ENCODE data around the gene AGAP1. TPM values are rescaled to one million over a fixed set of nuclear protein-coding genes. Genes with fewer than 3 reads are reported as not detected.

The AGAP1 gene
- total and polyA plus RNA-seq, 10 donors: 1.1 to 26.6 (median 11.3) TPM

DNA sequence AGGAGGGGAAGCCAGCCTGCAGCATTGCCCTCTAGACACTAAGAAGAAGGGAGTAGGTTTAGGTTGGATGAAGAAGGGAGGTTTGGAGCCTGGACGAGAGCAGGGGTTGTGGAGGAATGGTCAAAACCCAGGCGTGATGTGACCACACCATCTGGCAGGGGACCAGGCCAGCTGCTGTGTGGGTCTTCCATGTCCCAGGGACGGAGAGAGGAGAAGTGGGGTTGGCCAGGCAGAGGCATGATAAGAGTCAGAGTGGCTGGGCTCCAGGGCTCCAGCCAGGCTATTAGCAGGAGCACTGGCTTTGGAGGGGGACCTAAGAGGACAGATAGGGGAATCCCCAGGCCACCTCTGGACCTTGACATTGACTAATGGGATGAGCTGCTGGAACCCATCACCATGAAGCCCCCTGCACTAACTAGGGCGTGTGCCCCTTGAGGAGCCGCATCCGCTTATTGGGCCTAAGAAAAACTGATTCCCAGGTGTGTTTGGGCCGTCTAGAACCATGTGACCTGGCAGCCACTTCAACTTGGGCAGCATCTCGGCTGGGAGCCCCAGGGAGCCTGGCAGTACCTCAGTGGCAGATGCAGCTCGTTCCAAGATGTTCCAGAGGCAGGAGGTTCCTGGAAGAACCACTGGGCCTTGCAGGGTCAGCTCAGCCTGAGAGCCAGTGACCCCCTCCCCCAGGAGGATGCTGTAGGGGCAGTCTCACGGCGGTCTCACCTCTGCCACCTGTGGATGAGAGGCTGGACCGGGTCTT lies 235.1 kb downstream of the AGAP1 start:
- no peaks in the 10 kb centered on the region for H3K27me3 ChIP-seq (replicated peaks in 1 of 7)
- H3K36me3 ChIP-seq: no peaks in the 10 kb centered on the region
- TF ChIP-seq POLR2AphosphoS5 (IDR thresholded peaks at IDR 0.05) (no peak), POLR2A (IDR thresholded peaks at IDR 0.05) (no peak)
- TF ChIP-seq, protein P1, sequence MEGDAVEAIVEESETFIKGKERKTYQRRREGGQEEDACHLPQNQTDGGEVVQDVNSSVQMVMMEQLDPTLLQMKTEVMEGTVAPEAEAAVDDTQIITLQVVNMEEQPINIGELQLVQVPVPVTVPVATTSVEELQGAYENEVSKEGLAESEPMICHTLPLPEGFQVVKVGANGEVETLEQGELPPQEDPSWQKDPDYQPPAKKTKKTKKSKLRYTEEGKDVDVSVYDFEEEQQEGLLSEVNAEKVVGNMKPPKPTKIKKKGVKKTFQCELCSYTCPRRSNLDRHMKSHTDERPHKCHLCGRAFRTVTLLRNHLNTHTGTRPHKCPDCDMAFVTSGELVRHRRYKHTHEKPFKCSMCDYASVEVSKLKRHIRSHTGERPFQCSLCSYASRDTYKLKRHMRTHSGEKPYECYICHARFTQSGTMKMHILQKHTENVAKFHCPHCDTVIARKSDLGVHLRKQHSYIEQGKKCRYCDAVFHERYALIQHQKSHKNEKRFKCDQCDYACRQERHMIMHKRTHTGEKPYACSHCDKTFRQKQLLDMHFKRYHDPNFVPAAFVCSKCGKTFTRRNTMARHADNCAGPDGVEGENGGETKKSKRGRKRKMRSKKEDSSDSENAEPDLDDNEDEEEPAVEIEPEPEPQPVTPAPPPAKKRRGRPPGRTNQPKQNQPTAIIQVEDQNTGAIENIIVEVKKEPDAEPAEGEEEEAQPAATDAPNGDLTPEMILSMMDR (IDR thresholded peaks at IDR 0.05 in 8 of 11, conservative IDR thresholded peaks at IDR 0.05 in 3 of 11): no peak
- intact Hi-C loops (cut with DNase I; ENCODE audit: low total_unique reads): no loop called here
- WGBS, 5 donors: 75 to 89% (median 84%) methylated on average over 9 to 12 of the region's 12 CpGs
- H3K4me3 ChIP-seq: no peak overlapping the region
- H3K9me3 ChIP-seq: no peaks in the 10 kb centered on the region
- no peaks in the 10 kb centered on the region for H3K4me1 ChIP-seq
- peak; percentile 31 for DNase-seq
- H3K27ac ChIP-seq: no peak overlapping the region

DNA sequence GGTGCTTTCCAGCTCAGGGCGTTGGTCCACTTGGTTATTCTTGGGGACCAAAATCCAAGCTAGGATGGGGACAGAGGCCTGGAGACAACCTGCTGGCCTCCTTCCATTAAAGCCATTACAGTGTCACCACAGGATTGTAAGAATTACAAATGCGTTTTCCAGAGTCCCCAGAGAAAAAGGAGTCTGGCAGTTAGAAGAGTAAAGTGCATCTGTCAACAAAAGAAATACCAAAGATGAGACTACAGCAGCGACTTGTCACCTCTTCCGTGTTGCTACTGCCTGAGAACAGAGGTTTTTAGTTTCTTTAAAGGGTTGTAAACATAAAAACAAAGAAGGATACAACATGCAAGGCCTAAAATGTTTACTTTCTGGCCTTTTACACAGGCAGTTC lies 235.7 kb downstream of the AGAP1 start:
- 78 to 92% (median 86%) methylated on average over 3 to 4 of the region's 4 CpGs for WGBS, 5 donors
- no peak for DNase-seq
- H3K4me3 ChIP-seq: no peak overlapping the region
- no peaks in the 10 kb centered on the region for H3K27me3 ChIP-seq (replicated peaks in 1 of 7)
- TF ChIP-seq, protein P1 (IDR thresholded peaks at IDR 0.05 in 8 of 11, conservative IDR thresholded peaks at IDR 0.05 in 3 of 11): no peak
- TF ChIP-seq POLR2A (IDR thresholded peaks at IDR 0.05) (no peak), POLR2AphosphoS5 (IDR thresholded peaks at IDR 0.05) (no peak)
- H3K36me3 ChIP-seq: no peaks in the 10 kb centered on the region
- no peak overlapping the region for H3K27ac ChIP-seq
- no peaks in the 10 kb centered on the region for H3K4me1 ChIP-seq
- H3K9me3 ChIP-seq: no peaks in the 10 kb centered on the region
- intact Hi-C loops (cut with DNase I; ENCODE audit: low total_unique reads): no loop called here

DNA sequence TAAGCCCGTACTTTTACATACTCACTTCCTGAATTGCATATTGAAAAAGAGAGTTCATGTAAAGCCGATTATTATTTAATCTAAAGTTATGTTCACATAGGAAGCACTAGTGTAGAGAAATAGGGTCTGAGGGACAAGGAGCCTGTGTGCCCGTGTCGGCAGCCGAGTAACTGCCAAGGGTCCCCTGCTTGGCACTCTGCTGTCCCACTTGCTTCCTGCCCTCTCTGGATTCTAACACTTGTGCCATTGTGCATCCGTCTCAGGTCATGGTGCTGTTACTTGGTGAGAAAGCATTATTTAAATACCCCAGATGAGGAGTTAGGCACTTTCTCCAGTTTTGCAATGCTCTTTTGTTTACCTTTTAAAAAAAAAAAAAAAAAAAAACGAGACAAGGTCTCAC lies 236.3 kb downstream of the AGAP1 start:
- no peak for DNase-seq
- Histone ChIP-seq H3K36me3 (no peaks in the 10 kb centered on the region), H3K27ac (no peak overlapping the region), H3K4me3 (no peak overlapping the region), H3K4me1 (no peaks in the 10 kb centered on the region), H3K27me3 (replicated peaks in 1 of 7) (no peaks in the 10 kb centered on the region), H3K9me3 (no peaks in the 10 kb centered on the region)
- 82 to 93% (median 89%) methylated on average over 7 of the region's 7 CpGs for WGBS, 5 donors
- TF ChIP-seq POLR2A (IDR thresholded peaks at IDR 0.05): no peak
- no peak for TF ChIP-seq POLR2AphosphoS5 (IDR thresholded peaks at IDR 0.05)
- TF ChIP-seq, protein P1 (IDR thresholded peaks at IDR 0.05 in 8 of 11, conservative IDR thresholded peaks at IDR 0.05 in 3 of 11): no peak
- intact Hi-C loops (cut with DNase I; ENCODE audit: low total_unique reads): no loop called here

DNA sequence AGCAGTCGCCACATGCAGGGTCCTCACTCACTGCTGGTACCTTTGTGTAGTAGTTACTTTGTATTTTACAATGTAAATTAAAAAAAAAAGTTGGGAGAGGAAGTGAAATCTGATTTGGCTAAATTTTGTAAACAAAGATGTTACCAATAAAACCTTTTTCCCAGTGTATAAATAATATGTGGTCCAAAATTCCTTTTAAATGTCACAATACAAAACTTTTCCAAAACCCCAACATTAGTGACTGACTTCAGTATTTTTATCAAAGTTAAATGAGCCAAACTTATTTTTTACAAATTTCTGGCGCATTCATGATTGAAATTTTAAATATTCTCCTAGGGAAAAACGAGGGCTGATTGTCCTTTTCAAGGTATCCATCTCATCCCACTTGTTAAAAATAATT lies 239.9 kb downstream of the AGAP1 start:
- H3K4me1 ChIP-seq: no peaks in the 10 kb centered on the region
- no peak for TF ChIP-seq POLR2AphosphoS5 (IDR thresholded peaks at IDR 0.05)
- TF ChIP-seq, protein P1 (IDR thresholded peaks at IDR 0.05 in 8 of 11, conservative IDR thresholded peaks at IDR 0.05 in 3 of 11): no peak
- TF ChIP-seq POLR2A (IDR thresholded peaks at IDR 0.05): no peak
- no peaks in the 10 kb centered on the region for H3K9me3 ChIP-seq
- H3K36me3 ChIP-seq: no peaks in the 10 kb centered on the region
- H3K27ac ChIP-seq: no peak overlapping the region
- intact Hi-C loops (cut with DNase I; ENCODE audit: low total_unique reads): no loop called here
- H3K4me3 ChIP-seq: no peak overlapping the region
- no peaks in the 10 kb centered on the region for H3K27me3 ChIP-seq (replicated peaks in 1 of 7)
- no peak for DNase-seq
- WGBS, 5 donors: 81 to 86% (median 82%) methylated on average over 3 of the region's 3 CpGs

All from spleen (tissue), 11 donors.